H1 (cell line): ENCODE measurements around the gene NRXN3. TPM values are rescaled to one million over a fixed set of nuclear protein-coding genes. Genes with fewer than 3 reads are reported as not detected.

Experiments
- CTCF ChIA-PET: fragments of 300-600 bp; sonication (Branson Sonifier 250); formaldehyde crosslinking; loops from one replicate; lab custom pipeline; 2021; ENCODE audit not compliant: partially characterized antibody; lab: Charles Lee
- POLR2A ChIA-PET: fragments of 300-600 bp; sonication (Branson Sonifier 250); formaldehyde crosslinking; loops from one replicate; lab custom pipeline; 2021; ENCODE audit warnings: inconsistent platforms; ENCODE audit not compliant: partially characterized antibody; lab: Charles Lee
- DNase-seq, 2 experiments: peaks; one replicate each; pipeline versions ENCODE4 v3.0.0 to v3.0.0-alpha.2; 2010 to 2022; ENCODE audit warnings: low spot score in 2 of 2, low read depth in 1 of 2, mixed read lengths in 1 of 2
- FAIRE-seq: peaks from 2 replicates; lab custom pipeline; 2011; peaks lifted over from hg19 to GRCh38; lab: Jason Lieb, UNC
- H2AFZ ChIP-seq: 2 replicates; pipeline ENCODE4 v1.8.1; 2012; ENCODE audit warnings: low read length, inconsistent platforms
- H2AK5ac ChIP-seq: 2 replicates; pipeline ENCODE4 v1.6.1; 2013; ENCODE audit warnings: low read depth, low read length
- H2BK120ac ChIP-seq: replicated peaks from 2 replicates; pipeline ENCODE3; 2013; ENCODE audit warnings: low read depth, low read length, inconsistent platforms
- H2BK12ac ChIP-seq: 2 replicates; pipeline ENCODE4 v1.6.1; 2013; ENCODE audit warnings: low read depth, low read length
- H2BK15ac ChIP-seq: 2 replicates; pipeline ENCODE4 v1.6.1; 2013; ENCODE audit warnings: low read length
- H2BK20ac ChIP-seq: 2 replicates; pipeline ENCODE4 v1.6.1; 2013; ENCODE audit warnings: low read length
- H2BK5ac ChIP-seq: 2 replicates; pipeline ENCODE4 v1.6.1; 2013; ENCODE audit warnings: low read depth, low read length
- H3K14ac ChIP-seq: 2 replicates; pipeline ENCODE4 v1.6.1; 2013; ENCODE audit warnings: inconsistent platforms; ENCODE audit not compliant: insufficient read length
- H3K18ac ChIP-seq: 2 replicates; pipeline ENCODE4 v1.6.1; 2013; ENCODE audit warnings: low read length; ENCODE audit errors: extremely low read depth
- H3K23ac ChIP-seq: 2 replicates; pipeline ENCODE4 v1.6.1; 2013; ENCODE audit warnings: inconsistent platforms; ENCODE audit not compliant: insufficient read length
- H3K23me2 ChIP-seq: 2 replicates; pipeline ENCODE4 v1.6.1; 2013; ENCODE audit warnings: low read depth, low read length
- H3K27ac ChIP-seq: 2 replicates; pipeline ENCODE4 v1.6.1; 2011; ENCODE audit warnings: low read depth, low read length, inconsistent platforms
- H3K27me3 ChIP-seq, 4 experiments: replicated peaks in 1 of 4; 1 replicate in 1 of 4; 2 replicates in 3 of 4; pipeline versions ENCODE4 v1.6.1 to v1.8.1; 2011 to 2013; ENCODE audit warnings: low read length in 3 of 4, mild to moderate bottlenecking in 3 of 4, inconsistent platforms in 2 of 4, mixed read lengths in 2 of 4, moderate library complexity in 1 of 4; ENCODE audit not compliant: control insufficient read depth in 3 of 4, insufficient read depth in 3 of 4; ENCODE audit errors: extremely low read depth in 1 of 4
- H3K36me3 ChIP-seq, 4 experiments: 2 replicates each; pipeline versions ENCODE4 v1.6.1 to v1.8.1; 2011 to 2013; ENCODE audit warnings: mild to moderate bottlenecking in 4 of 4, low read length in 3 of 4, moderate library complexity in 2 of 4, control low read depth in 1 of 4, inconsistent platforms in 1 of 4; ENCODE audit not compliant: insufficient read depth in 4 of 4, control insufficient read depth in 2 of 4
- H3K4ac ChIP-seq: replicated peaks from 2 replicates; pipeline ENCODE3; 2013; ENCODE audit warnings: low read length, low read depth, mixed read lengths, inconsistent platforms; ENCODE audit not compliant: insufficient read length
- H3K4me1 ChIP-seq, 4 experiments: replicated peaks in 1 of 4; 1 replicate in 1 of 4; 2 replicates in 3 of 4; pipeline versions ENCODE4 v1.6.1 to v1.8.1; 2011 to 2013; ENCODE audit warnings: low read length in 3 of 4, inconsistent platforms in 2 of 4, mixed read lengths in 1 of 4; ENCODE audit not compliant: insufficient read depth in 4 of 4, control insufficient read depth in 3 of 4
- H3K4me2 ChIP-seq, 2 experiments: 2 replicates each; pipeline versions ENCODE4 v1.6.1 to v1.8.1; 2011 to 2013; ENCODE audit warnings: low read depth in 2 of 2, low read length in 2 of 2, control low read depth in 1 of 2, inconsistent platforms in 1 of 2, mild to moderate bottlenecking in 1 of 2; ENCODE audit not compliant: insufficient read depth in 1 of 2
- H3K4me3 ChIP-seq, 4 experiments: fragments of 200-600, 300-600 bp in 1 of 4; sonication (generic), shearing (Covaris generic), sonication (Bioruptor Twin) in 1 of 4; 2 replicates each; pipeline versions ENCODE4 v1.5.1 to v1.8.1; 2011 to 2016; ENCODE audit warnings: low read length in 4 of 4, low read depth in 3 of 4, control low read depth in 2 of 4, inconsistent platforms in 2 of 4, mild to moderate bottlenecking in 2 of 4, mixed read lengths in 1 of 4, moderate library complexity in 1 of 4; ENCODE audit not compliant: insufficient read depth in 2 of 4; ENCODE audit errors: extremely low read depth in 1 of 4
- H3K56ac ChIP-seq: replicated peaks from 2 replicates; pipeline ENCODE3; 2013; ENCODE audit warnings: low read depth, mild to moderate bottlenecking, mixed read lengths, low read length, inconsistent platforms; ENCODE audit not compliant: insufficient read length
- H3K79me1 ChIP-seq: 2 replicates; pipeline ENCODE4 v1.6.1; 2013; ENCODE audit warnings: low read depth, low read length, control low read depth
- H3K79me2 ChIP-seq, 2 experiments: 2 replicates each; pipeline versions ENCODE4 v1.6.1 to v1.8.1; 2012 to 2013; ENCODE audit warnings: low read length in 2 of 2, mild to moderate bottlenecking in 2 of 2, inconsistent platforms in 1 of 2; ENCODE audit not compliant: insufficient read depth in 2 of 2, control insufficient read depth in 1 of 2
- H3K9ac ChIP-seq, 4 experiments: replicated peaks in 1 of 4; 1 replicate in 1 of 4; 2 replicates in 3 of 4; pipeline versions ENCODE4 v1.6.1 to v1.8.1; 2011 to 2013; ENCODE audit warnings: low read depth in 3 of 4, low read length in 3 of 4, control low read depth in 2 of 4, mild to moderate bottlenecking in 2 of 4, moderate library complexity in 2 of 4, inconsistent platforms in 1 of 4; ENCODE audit errors: extremely low read depth in 1 of 4
- H3K9me3 ChIP-seq, 2 experiments: 2 replicates each; pipeline versions ENCODE4 v1.6.1 to v1.8.1; 2012 to 2013; ENCODE audit warnings: mild to moderate bottlenecking in 2 of 2, moderate library complexity in 2 of 2, control low read depth in 1 of 2, inconsistent platforms in 1 of 2, low read depth in 1 of 2, low read length in 1 of 2, mixed read lengths in 1 of 2; ENCODE audit not compliant: insufficient read depth in 2 of 2
- H4K20me1 ChIP-seq, 2 experiments: replicated peaks in 1 of 2; 2 replicates each; pipeline versions ENCODE3 to v1.8.1; 2011 to 2013; ENCODE audit warnings: inconsistent platforms in 2 of 2, low read length in 2 of 2, mild to moderate bottlenecking in 1 of 2; ENCODE audit not compliant: insufficient read depth in 2 of 2, control insufficient read depth in 1 of 2
- H4K5ac ChIP-seq: 2 replicates; pipeline ENCODE4 v1.6.1; 2013; ENCODE audit warnings: low read length, low read depth, mixed read lengths, inconsistent platforms; ENCODE audit not compliant: insufficient read length
- H4K8ac ChIP-seq: 2 replicates; pipeline ENCODE4 v1.8.0; 2013; ENCODE audit warnings: mild to moderate bottlenecking, moderate library complexity, low read length, inconsistent platforms; ENCODE audit not compliant: insufficient read depth; ENCODE audit errors: extremely low read depth
- H4K91ac ChIP-seq: replicated peaks from 2 replicates; pipeline ENCODE3; 2013; ENCODE audit warnings: low read length, mixed read lengths, inconsistent platforms; ENCODE audit not compliant: insufficient read length
- EP300 ChIP-seq, 2 experiments: IDR thresholded peaks; 1 replicate in 1 of 2; 2 replicates in 1 of 2; pipeline ENCODE4 v1.6.1; 2011 to 2012; ENCODE audit warnings: low read depth in 2 of 2, low read length in 2 of 2, mild to moderate bottlenecking in 2 of 2, borderline replicate concordance in 1 of 2, inconsistent platforms in 1 of 2, moderate library complexity in 1 of 2
- MAFK ChIP-seq: IDR thresholded peaks from 2 replicates; pipeline ENCODE4 v1.6.1; 2012; ENCODE audit warnings: low read depth, mild to moderate bottlenecking, improper control_type of control experiment, low read length
- polyA plus RNA-seq, 7 experiments: library from polyadenylated mRNA; depleted of rRNA in 3 of 7; stranded (reverse) in 5 of 7; unstranded in 2 of 7; fragments of >200 nt in 5 of 7; fragments of 200-250 nt in 2 of 7; gene quantifications; 1 replicate in 5 of 7; 2 replicates in 1 of 7; 4 replicates in 1 of 7; pipeline versions ENCODE4 v1.2.1 to v1.2.3, GENCODE V29; 2011 to 2013; ENCODE audit warnings: missing spikeins in 2 of 7, mixed read lengths in 2 of 7
- total RNA-seq: library from RNA; stranded (reverse); fragmentation: NEBNext Ultra II Directional; extraction: Animal tissue kit (Norgen Biotek cat#: 25700); gene quantifications from 2 replicates; pipeline ENCODE4 v1.2.1, GENCODE V29; 2021

NRXN3 gene
- total and polyA plus RNA-seq, 2 of the 8 experiments (the other 6 are each of a cell fraction or from before 2014, with no cell fraction given): 2.6 to 4.1 TPM

GRCh38 chr14:79627058-79627457 is 1456.9 kb downstream of the NRXN3 start:
- Histone ChIP-seq H3K4ac (no peak overlapping the region), H3K56ac (no peak overlapping the region), H3K4me2 (no peak overlapping the region), H4K8ac (no peak overlapping the region), H2BK120ac (no peak overlapping the region), H4K20me1 (no peaks in the 10 kb centered on the region), H3K14ac (no peak overlapping the region), H2BK12ac (no peak overlapping the region), H3K4me1 (no peaks in the 10 kb centered on the region), H2BK20ac (no peak overlapping the region), H2BK15ac (no peak overlapping the region), H3K27me3 (no peaks in the 10 kb centered on the region), H4K5ac (no peak overlapping the region), H3K36me3 (no peaks in the 10 kb centered on the region), H3K23me2 (no peaks in the 10 kb centered on the region; the same call in 1 of the 2 replicates), H4K91ac (no peak overlapping the region), H2AFZ (no peak overlapping the region), H3K79me1 (no peaks in the 10 kb centered on the region), H3K27ac (no peak overlapping the region), H2BK5ac (no peak overlapping the region), H2AK5ac (no peak overlapping the region), H3K23ac (no peak overlapping the region), H3K4me3 (no peak overlapping the region), H3K18ac (no peak overlapping the region), H3K9ac (no peak overlapping the region), H3K79me2 (no peaks in the 10 kb centered on the region), H3K9me3 (peaks cover 0 to 5% of the 10 kb centered on the region in 2 experiments; a peak in 1 of 4 replicates)
- FAIRE-seq (no peak), DNase-seq (no peak)
- POLR2A ChIA-PET: no interaction called here
- CTCF ChIA-PET: no interaction called here
- TF ChIP-seq MAFK: peak; percentile 97
- TF ChIP-seq EP300 (IDR thresholded peaks at IDR 0.05; ENCODE audit: borderline replicate concordance in 1 of 2, low read depth in 2 of 2, low read length in 2 of 2): no peak
